H1 (cell line): ENCODE data around the gene ZNF584. TPM values are rescaled to one million over a fixed set of nuclear protein-coding genes. Genes with fewer than 3 reads are reported as not detected.
A peak's percentile ranks its signal among the peaks of the same experiment; 100 is the strongest.

Experiments used
- CTCF ChIA-PET: fragments of 300-600 bp; sonication (Branson Sonifier 250); formaldehyde crosslinking; loops from one replicate; lab custom pipeline; 2021; ENCODE audit not compliant: partially characterized antibody; lab: Charles Lee
- POLR2A ChIA-PET: fragments of 300-600 bp; sonication (Branson Sonifier 250); formaldehyde crosslinking; loops from one replicate; lab custom pipeline; 2021; ENCODE audit warnings: inconsistent platforms; ENCODE audit not compliant: partially characterized antibody; lab: Charles Lee
- DNase-seq, 2 experiments: peaks; one replicate each; pipeline versions ENCODE4 v3.0.0 to v3.0.0-alpha.2; 2010 to 2022; ENCODE audit warnings: low spot score in 2 of 2, low read depth in 1 of 2, mixed read lengths in 1 of 2
- FAIRE-seq: peaks from 2 replicates; lab custom pipeline; 2011; peaks lifted over from hg19 to GRCh38; lab: Jason Lieb, UNC
- H2AFZ ChIP-seq: 2 replicates; pipeline ENCODE4 v1.8.1; 2012; ENCODE audit warnings: low read length, inconsistent platforms
- H2AK5ac ChIP-seq: 2 replicates; pipeline ENCODE4 v1.6.1; 2013; ENCODE audit warnings: low read depth, low read length
- H2BK120ac ChIP-seq: replicated peaks from 2 replicates; pipeline ENCODE3; 2013; ENCODE audit warnings: low read depth, low read length, inconsistent platforms
- H2BK12ac ChIP-seq: 2 replicates; pipeline ENCODE4 v1.6.1; 2013; ENCODE audit warnings: low read depth, low read length
- H2BK15ac ChIP-seq: 2 replicates; pipeline ENCODE4 v1.6.1; 2013; ENCODE audit warnings: low read length
- H2BK20ac ChIP-seq: 2 replicates; pipeline ENCODE4 v1.6.1; 2013; ENCODE audit warnings: low read length
- H2BK5ac ChIP-seq: 2 replicates; pipeline ENCODE4 v1.6.1; 2013; ENCODE audit warnings: low read depth, low read length
- H3K14ac ChIP-seq: 2 replicates; pipeline ENCODE4 v1.6.1; 2013; ENCODE audit warnings: inconsistent platforms; ENCODE audit not compliant: insufficient read length
- H3K18ac ChIP-seq: 2 replicates; pipeline ENCODE4 v1.6.1; 2013; ENCODE audit warnings: low read length; ENCODE audit errors: extremely low read depth
- H3K23ac ChIP-seq: 2 replicates; pipeline ENCODE4 v1.6.1; 2013; ENCODE audit warnings: inconsistent platforms; ENCODE audit not compliant: insufficient read length
- H3K23me2 ChIP-seq: 2 replicates; pipeline ENCODE4 v1.6.1; 2013; ENCODE audit warnings: low read depth, low read length
- H3K27ac ChIP-seq: 2 replicates; pipeline ENCODE4 v1.6.1; 2011; ENCODE audit warnings: low read depth, low read length, inconsistent platforms
- H3K27me3 ChIP-seq, 4 experiments: replicated peaks in 1 of 4; 1 replicate in 1 of 4; 2 replicates in 3 of 4; pipeline versions ENCODE4 v1.6.1 to v1.8.1; 2011 to 2013; ENCODE audit warnings: low read length in 3 of 4, mild to moderate bottlenecking in 3 of 4, inconsistent platforms in 2 of 4, mixed read lengths in 2 of 4, moderate library complexity in 1 of 4; ENCODE audit not compliant: control insufficient read depth in 3 of 4, insufficient read depth in 3 of 4; ENCODE audit errors: extremely low read depth in 1 of 4
- H3K36me3 ChIP-seq, 4 experiments: 2 replicates each; pipeline versions ENCODE4 v1.6.1 to v1.8.1; 2011 to 2013; ENCODE audit warnings: mild to moderate bottlenecking in 4 of 4, low read length in 3 of 4, moderate library complexity in 2 of 4, control low read depth in 1 of 4, inconsistent platforms in 1 of 4; ENCODE audit not compliant: insufficient read depth in 4 of 4, control insufficient read depth in 2 of 4
- H3K4ac ChIP-seq: replicated peaks from 2 replicates; pipeline ENCODE3; 2013; ENCODE audit warnings: low read length, low read depth, mixed read lengths, inconsistent platforms; ENCODE audit not compliant: insufficient read length
- H3K4me1 ChIP-seq, 4 experiments: replicated peaks in 1 of 4; 1 replicate in 1 of 4; 2 replicates in 3 of 4; pipeline versions ENCODE4 v1.6.1 to v1.8.1; 2011 to 2013; ENCODE audit warnings: low read length in 3 of 4, inconsistent platforms in 2 of 4, mixed read lengths in 1 of 4; ENCODE audit not compliant: insufficient read depth in 4 of 4, control insufficient read depth in 3 of 4
- H3K4me2 ChIP-seq, 2 experiments: 2 replicates each; pipeline versions ENCODE4 v1.6.1 to v1.8.1; 2011 to 2013; ENCODE audit warnings: low read depth in 2 of 2, low read length in 2 of 2, control low read depth in 1 of 2, inconsistent platforms in 1 of 2, mild to moderate bottlenecking in 1 of 2; ENCODE audit not compliant: insufficient read depth in 1 of 2
- H3K4me3 ChIP-seq, 4 experiments: fragments of 200-600, 300-600 bp in 1 of 4; sonication (generic), shearing (Covaris generic), sonication (Bioruptor Twin) in 1 of 4; 2 replicates each; pipeline versions ENCODE4 v1.5.1 to v1.8.1; 2011 to 2016; ENCODE audit warnings: low read length in 4 of 4, low read depth in 3 of 4, control low read depth in 2 of 4, inconsistent platforms in 2 of 4, mild to moderate bottlenecking in 2 of 4, mixed read lengths in 1 of 4, moderate library complexity in 1 of 4; ENCODE audit not compliant: insufficient read depth in 2 of 4; ENCODE audit errors: extremely low read depth in 1 of 4
- H3K56ac ChIP-seq: replicated peaks from 2 replicates; pipeline ENCODE3; 2013; ENCODE audit warnings: low read depth, mild to moderate bottlenecking, mixed read lengths, low read length, inconsistent platforms; ENCODE audit not compliant: insufficient read length
- H3K79me1 ChIP-seq: 2 replicates; pipeline ENCODE4 v1.6.1; 2013; ENCODE audit warnings: low read depth, low read length, control low read depth
- H3K79me2 ChIP-seq, 2 experiments: 2 replicates each; pipeline versions ENCODE4 v1.6.1 to v1.8.1; 2012 to 2013; ENCODE audit warnings: low read length in 2 of 2, mild to moderate bottlenecking in 2 of 2, inconsistent platforms in 1 of 2; ENCODE audit not compliant: insufficient read depth in 2 of 2, control insufficient read depth in 1 of 2
- H3K9ac ChIP-seq, 4 experiments: replicated peaks in 1 of 4; 1 replicate in 1 of 4; 2 replicates in 3 of 4; pipeline versions ENCODE4 v1.6.1 to v1.8.1; 2011 to 2013; ENCODE audit warnings: low read depth in 3 of 4, low read length in 3 of 4, control low read depth in 2 of 4, mild to moderate bottlenecking in 2 of 4, moderate library complexity in 2 of 4, inconsistent platforms in 1 of 4; ENCODE audit errors: extremely low read depth in 1 of 4
- H3K9me3 ChIP-seq, 2 experiments: 2 replicates each; pipeline versions ENCODE4 v1.6.1 to v1.8.1; 2012 to 2013; ENCODE audit warnings: mild to moderate bottlenecking in 2 of 2, moderate library complexity in 2 of 2, control low read depth in 1 of 2, inconsistent platforms in 1 of 2, low read depth in 1 of 2, low read length in 1 of 2, mixed read lengths in 1 of 2; ENCODE audit not compliant: insufficient read depth in 2 of 2
- H4K20me1 ChIP-seq, 2 experiments: replicated peaks in 1 of 2; 2 replicates each; pipeline versions ENCODE3 to v1.8.1; 2011 to 2013; ENCODE audit warnings: inconsistent platforms in 2 of 2, low read length in 2 of 2, mild to moderate bottlenecking in 1 of 2; ENCODE audit not compliant: insufficient read depth in 2 of 2, control insufficient read depth in 1 of 2
- H4K5ac ChIP-seq: 2 replicates; pipeline ENCODE4 v1.6.1; 2013; ENCODE audit warnings: low read length, low read depth, mixed read lengths, inconsistent platforms; ENCODE audit not compliant: insufficient read length
- H4K8ac ChIP-seq: 2 replicates; pipeline ENCODE4 v1.8.0; 2013; ENCODE audit warnings: mild to moderate bottlenecking, moderate library complexity, low read length, inconsistent platforms; ENCODE audit not compliant: insufficient read depth; ENCODE audit errors: extremely low read depth
- H4K91ac ChIP-seq: replicated peaks from 2 replicates; pipeline ENCODE3; 2013; ENCODE audit warnings: low read length, mixed read lengths, inconsistent platforms; ENCODE audit not compliant: insufficient read length
- ASH2L ChIP-seq: fragments of 200-600, 300-600 bp; sonication (generic); IDR thresholded peaks from one replicate; pipeline ENCODE4 v1.7.1; 2017; ENCODE audit warnings: low read length
- BCL11A ChIP-seq, 2 experiments: IDR thresholded peaks; one replicate each; pipeline ENCODE4 v1.6.1; 2011; ENCODE audit warnings: low read depth in 2 of 2, low read length in 2 of 2, mild to moderate bottlenecking in 2 of 2
- CBX5 ChIP-seq: fragments of 300-800, 300-1000 bp; sonication (generic); IDR thresholded peaks from 2 replicates; pipeline ENCODE4 v1.7.1; 2016; ENCODE audit warnings: antibody characterized with exemption, low read length, low read depth
- EGR1 ChIP-seq: IDR thresholded peaks from 2 replicates; pipeline ENCODE4 v1.6.1; 2011; ENCODE audit warnings: low read depth, low read length, borderline replicate concordance
- HDAC6 ChIP-seq: IDR thresholded peaks from one replicate; pipeline ENCODE4 v1.7.1; 2012; ENCODE audit warnings: low read depth, mild to moderate bottlenecking, inconsistent platforms, low read length, moderate library complexity
- KDM5A ChIP-seq: fragments of 200-600 bp; IDR thresholded peaks from 2 replicates; pipeline ENCODE4 v1.7.1; 2012; ENCODE audit warnings: mild to moderate bottlenecking, low read length, inconsistent platforms, mixed read lengths
- NANOG ChIP-seq: IDR thresholded peaks from 2 replicates; pipeline ENCODE4 v1.6.1; 2011; ENCODE audit warnings: low read length, low read depth, mild to moderate bottlenecking, inconsistent platforms; ENCODE audit not compliant: insufficient read depth, poor library complexity, severe bottlenecking
- SIX5 ChIP-seq: IDR thresholded peaks from 2 replicates; pipeline ENCODE4 v1.6.1; 2011; ENCODE audit warnings: mild to moderate bottlenecking, low read depth, low read length
- SP4 ChIP-seq: IDR thresholded peaks from 2 replicates; pipeline ENCODE4 v1.6.1; 2012; ENCODE audit warnings: low read length, inconsistent platforms
- SRF ChIP-seq: IDR thresholded peaks from 2 replicates; pipeline ENCODE4 v1.6.1; 2011; ENCODE audit warnings: mild to moderate bottlenecking, low read depth, low read length, moderate library complexity
- TAF7 ChIP-seq: optimal IDR thresholded peaks from 2 replicates; pipeline ENCODE3; 2011; ENCODE audit warnings: low read depth, mild to moderate bottlenecking, inconsistent platforms, low read length, moderate library complexity, borderline replicate concordance
- WGBS, 2 experiments: shearing (Covaris generic) in 1 of 2; methylation state at CpG; one replicate each; pipeline versions ENCODE4 v1.1.6 to v1.1.7; 2013 to 2015; ENCODE audit warnings: low lambda C conversion rate in 2 of 2, mixed read lengths in 2 of 2, inconsistent platforms in 1 of 2, low coverage in 1 of 2, missing lambda C conversion rate in 1 of 2; ENCODE audit not compliant: insufficient replicate concordance in 2 of 2, insufficient coverage in 1 of 2, insufficient read length in 1 of 2; ENCODE audit errors: extremely low coverage in 1 of 2, missing lambda C conversion rate in 1 of 2; 5-methylcytosine and 5-hydroxymethylcytosine counted together
- polyA plus RNA-seq, 7 experiments: library from polyadenylated mRNA; depleted of rRNA in 3 of 7; stranded (reverse) in 5 of 7; unstranded in 2 of 7; fragments of >200 nt in 5 of 7; fragments of 200-250 nt in 2 of 7; gene quantifications; 1 replicate in 5 of 7; 2 replicates in 1 of 7; 4 replicates in 1 of 7; pipeline versions ENCODE4 v1.2.1 to v1.2.3, GENCODE V29; 2011 to 2013; ENCODE audit warnings: missing spikeins in 2 of 7, mixed read lengths in 2 of 7
- total RNA-seq: library from RNA; stranded (reverse); fragmentation: NEBNext Ultra II Directional; extraction: Animal tissue kit (Norgen Biotek cat#: 25700); gene quantifications from 2 replicates; pipeline ENCODE4 v1.2.1, GENCODE V29; 2021

Gene ZNF584
- total and polyA plus RNA-seq, 2 of the 8 experiments (the other 6 are each of a cell fraction or from before 2014, with no cell fraction given): 2.5 to 5.2 TPM

- H3K36me3 ChIP-seq: no peaks in the 10 kb centered on the region
- ChIA-PET POLR2A (interaction anchor here (0.5 to 8.5 kb wide), 14 partner anchors 11 to 152 kb away, joined by 3 to 94 read pairs (median 6); partner anchors contain the start of genes RNF225, ZBTB45, ZNF497 and ZNF544), CTCF (interaction anchor here (0.7 to 1.7 kb wide), 4 partner anchors 10 to 33 kb away, joined by 3 to 6 read pairs (median 4); no protein-coding TSS in a partner anchor)
- peaks cover 10% of the 10 kb centered on the region for H3K23me2 ChIP-seq
- peak within 1 kb of the TSS; percentile 15 for H4K91ac ChIP-seq
- peak within 1 kb of the TSS; percentile 21 for H3K4ac ChIP-seq
- no peak within 1 kb of the TSS for H3K14ac ChIP-seq
- no peak within 1 kb of the TSS for H2BK5ac ChIP-seq
- FAIRE-seq (peak; percentile 92), DNase-seq (peak; percentile 96 to 100)
- no peak within 1 kb of the TSS for H2BK120ac ChIP-seq
- no peak within 1 kb of the TSS for H2AK5ac ChIP-seq
- H4K20me1 ChIP-seq: peaks cover 0 to 5% of the 10 kb centered on the region in 2 experiments
- no peak within 1 kb of the TSS for H2BK20ac ChIP-seq
- H3K79me2 ChIP-seq: no peaks in the 10 kb centered on the region; a peak in 1 of 4 replicates
- H3K9ac ChIP-seq: peak within 1 kb of the TSS; percentile 72 to 86 (median 80)
- WGBS, 2 experiments: 2% methylated on average over 76 of the region's 83 CpGs; no CpG with 5 or more reads in 1 of the 2 experiments
- no peaks in the 10 kb centered on the region; the same call in 1 of the 2 replicates for H3K79me1 ChIP-seq
- no peak within 1 kb of the TSS for H3K23ac ChIP-seq
- peak within 1 kb of the TSS; percentile 33 for H3K56ac ChIP-seq
- peak within 1 kb of the TSS; percentile 55 for H3K18ac ChIP-seq
- H2AFZ ChIP-seq: peak within 1 kb of the TSS; percentile 78; the same call in 1 of the 2 replicates
- H3K4me1 ChIP-seq: peaks cover 0 to 11% (median 7%) of the 10 kb centered on the region in 4 experiments; a peak in 6 of 7 replicates
- peak within 1 kb of the TSS; percentile 56 to 77 (median 64) for H3K4me3 ChIP-seq
- H2BK12ac ChIP-seq: no peak within 1 kb of the TSS
- peak within 1 kb of the TSS; percentile 91 to 98 for H3K4me2 ChIP-seq
- H3K9me3 ChIP-seq: no peaks in the 10 kb centered on the region
- peak within 1 kb of the TSS; percentile 3 for H4K5ac ChIP-seq
- peak within 1 kb of the TSS; percentile 95 for H4K8ac ChIP-seq
- H2BK15ac ChIP-seq: no peak within 1 kb of the TSS
- H3K27ac ChIP-seq: peak within 1 kb of the TSS; percentile 72; the same call in 1 of the 2 replicates
- H3K27me3 ChIP-seq: no peaks in the 10 kb centered on the region
- TF ChIP-seq NANOG (no peak), EGR1 (peak; percentile 67; the same call in 1 of the 2 replicates), HDAC6 (no peak), CBX5 (no peak), SRF (0 out of 2 replicates have a peak, but pooled peaks have one; percentile 30), SP4 (no peak), ASH2L (peak; percentile 89), TAF7 (no peak), SIX5 (peak; percentile 71), KDM5A (peak; percentile 74; the same call in 1 of the 2 replicates), BCL11A (IDR thresholded peaks at IDR 0.05; ENCODE audit: low read depth in 2 of 2, low read length in 2 of 2) (no peak)
These were observed 27.6 kb upstream of the ZNF584 start, which contains the start of gene ZNF837 for GRCh38 chr19:58380662-58381459. TSS of gene ZNF837 (minus strand) at chr19:58381030. CDS start at chr19:58369332, 11,698 bp downstream.
